Measurements from ENCODE around the gene CDK9.

CDK9 gene

DNA sequence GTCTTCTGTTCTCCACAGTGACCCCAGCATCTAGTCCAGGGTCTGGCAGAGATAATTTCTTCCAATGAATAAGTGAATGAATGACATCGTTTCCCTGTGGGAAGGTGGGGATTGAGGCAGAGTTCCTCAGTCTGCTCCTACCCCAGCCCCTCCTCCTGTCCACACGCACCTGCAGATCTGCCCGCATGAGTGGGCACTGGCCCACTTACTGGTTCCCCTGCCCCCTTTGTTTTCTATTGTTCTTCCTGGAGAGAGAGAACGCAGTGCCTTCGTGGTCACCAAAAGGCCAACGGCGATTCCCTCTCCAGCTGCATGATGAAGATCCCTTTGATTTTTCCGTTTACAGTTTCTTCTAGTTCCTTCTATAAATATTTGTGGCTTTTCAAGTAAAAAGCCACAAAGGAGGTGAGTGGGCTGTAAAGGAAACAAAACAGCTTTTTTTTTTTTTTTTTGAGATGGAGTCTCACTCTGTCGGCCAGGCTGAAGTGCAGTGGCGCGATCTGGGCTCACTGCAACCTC is 11.1 kb downstream of the CDK9 start:
- H3K27ac ChIP-seq (ENCODE audit: low read depth, low read length), result no peak overlapping the region
- H3K27me3 ChIP-seq (ENCODE audit: control insufficient read depth in 1 of 2, insufficient read depth in 2 of 2, low read length in 2 of 2), result no peaks in the 10 kb centered on the region
- no peaks in the 10 kb centered on the region for H3K9me3 ChIP-seq (ENCODE audit: low read length)
- H3K36me3 ChIP-seq (ENCODE audit: insufficient read depth, low read length), result no peaks in the 10 kb centered on the region
- no peak overlapping the region for H3K4me3 ChIP-seq (ENCODE audit: low read depth in 1 of 2, low read length in 2 of 2)
- peaks cover 10% of the 10 kb centered on the region for H3K4me1 ChIP-seq (ENCODE audit: insufficient read depth, low read length)
- no peak overlapping the region for H3K9ac ChIP-seq (ENCODE audit: low read length)

DNA sequence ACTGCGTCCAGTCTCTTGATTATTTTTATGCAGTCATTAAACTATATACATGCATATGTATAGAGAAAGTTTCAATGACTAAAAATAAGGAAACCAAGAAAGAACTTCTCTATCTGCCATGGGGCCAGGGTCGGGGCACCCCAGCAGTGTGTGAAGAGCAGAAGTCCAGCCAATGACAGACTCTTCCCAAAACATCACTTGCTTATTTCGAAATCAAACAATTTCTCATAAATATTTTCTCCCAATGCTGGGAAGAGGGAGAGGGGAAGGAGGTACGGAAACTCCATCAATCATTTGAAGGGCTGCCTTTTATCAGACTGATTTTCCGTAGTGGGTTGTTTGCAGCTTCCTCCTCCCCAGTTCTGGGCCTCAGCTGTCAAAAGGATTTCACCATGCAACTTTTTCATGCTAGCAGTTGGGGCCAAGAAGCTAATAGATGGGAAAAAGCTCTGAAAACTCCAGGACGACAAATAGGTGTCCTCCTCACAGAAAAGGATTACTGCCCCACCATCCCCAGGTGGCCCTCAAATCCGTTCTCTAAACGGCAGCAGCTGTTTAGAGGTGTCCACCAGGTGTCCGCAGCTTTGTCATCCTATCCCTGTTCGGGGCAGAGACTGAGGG is 16.2 kb downstream of the CDK9 start:
- Histone ChIP-seq H3K27me3 (ENCODE audit: control insufficient read depth in 1 of 2, insufficient read depth in 2 of 2, low read length in 2 of 2) (no peaks in the 10 kb centered on the region), H3K4me1 (ENCODE audit: insufficient read depth, low read length) (peaks cover 20% of the 10 kb centered on the region), H3K27ac (ENCODE audit: low read depth, low read length) (peak overlapping the region; percentile 90), H3K9ac (ENCODE audit: low read length) (peak overlapping the region; percentile 54), H3K4me3 (ENCODE audit: low read depth in 1 of 2, low read length in 2 of 2) (peak overlapping the region; percentile 67 to 69), H3K36me3 (ENCODE audit: insufficient read depth, low read length) (no peaks in the 10 kb centered on the region), H3K9me3 (ENCODE audit: low read length) (no peaks in the 10 kb centered on the region)

DNA sequence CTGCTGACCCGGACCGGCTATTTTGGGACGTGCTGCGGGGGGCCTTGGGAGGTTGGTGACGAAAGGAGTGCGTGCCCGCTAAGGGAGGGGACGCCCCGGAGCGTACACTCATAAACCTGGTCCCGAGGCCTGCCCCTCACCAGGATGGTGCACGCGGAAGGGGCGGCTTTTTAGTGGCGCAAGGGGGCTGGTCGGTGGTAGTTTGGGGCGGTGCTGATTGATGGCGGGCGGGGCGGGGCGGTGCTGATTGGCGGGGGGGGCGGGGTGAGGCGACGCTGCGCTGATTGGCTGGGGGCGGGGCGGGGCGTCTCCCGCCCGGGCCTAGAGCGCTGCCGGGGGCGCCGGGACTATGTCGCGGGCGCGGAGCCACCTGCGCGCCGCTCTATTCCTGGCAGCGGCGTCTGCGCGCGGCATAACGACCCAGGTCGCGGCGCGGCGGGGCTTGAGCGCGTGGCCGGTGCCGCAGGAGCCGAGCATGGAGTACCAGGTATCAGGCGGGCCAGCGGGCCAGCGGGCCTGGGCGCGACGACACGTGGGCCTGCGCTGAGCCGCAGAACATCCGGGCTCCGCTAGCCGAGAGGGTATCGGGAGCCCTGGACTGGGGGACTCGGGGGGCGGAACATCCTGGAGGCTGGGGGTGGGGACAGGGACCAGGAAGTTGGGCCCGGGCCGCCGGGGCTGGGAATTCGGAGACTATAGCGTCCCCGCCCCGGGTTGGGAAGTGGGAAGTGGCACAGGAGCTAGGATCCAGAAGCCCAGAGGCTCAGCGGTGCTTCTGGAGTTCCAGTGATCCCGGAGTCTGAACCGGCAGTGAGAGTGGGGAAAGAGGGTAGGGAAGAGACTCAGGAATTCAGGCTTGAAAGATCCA is 17.0 kb downstream of the CDK9 start, which contains the start of gene FPGS:
Gene FPGS, plus strand, starts transcription at position 307 of the 868 bp plus-strand sequence. Its CDS starts 43 bp downstream, at position 350.
- peaks cover 20% of the 10 kb centered on the region for H3K4me1 ChIP-seq (ENCODE audit: insufficient read depth, low read length)
- no peaks in the 10 kb centered on the region for H3K9me3 ChIP-seq (ENCODE audit: low read length)
- H3K27ac ChIP-seq (ENCODE audit: low read depth, low read length), result peak within 1 kb of the TSS; percentile 90
- H3K9ac ChIP-seq (ENCODE audit: low read length), result peak within 1 kb of the TSS; percentile 81
- peak within 1 kb of the TSS; percentile 67 to 79 for H3K4me3 ChIP-seq (ENCODE audit: low read depth in 1 of 2, low read length in 2 of 2)
- no peaks in the 10 kb centered on the region for H3K27me3 ChIP-seq (ENCODE audit: control insufficient read depth in 1 of 2, insufficient read depth in 2 of 2, low read length in 2 of 2)
- peaks cover 7% of the 10 kb centered on the region for H3K36me3 ChIP-seq (ENCODE audit: insufficient read depth, low read length)

DNA sequence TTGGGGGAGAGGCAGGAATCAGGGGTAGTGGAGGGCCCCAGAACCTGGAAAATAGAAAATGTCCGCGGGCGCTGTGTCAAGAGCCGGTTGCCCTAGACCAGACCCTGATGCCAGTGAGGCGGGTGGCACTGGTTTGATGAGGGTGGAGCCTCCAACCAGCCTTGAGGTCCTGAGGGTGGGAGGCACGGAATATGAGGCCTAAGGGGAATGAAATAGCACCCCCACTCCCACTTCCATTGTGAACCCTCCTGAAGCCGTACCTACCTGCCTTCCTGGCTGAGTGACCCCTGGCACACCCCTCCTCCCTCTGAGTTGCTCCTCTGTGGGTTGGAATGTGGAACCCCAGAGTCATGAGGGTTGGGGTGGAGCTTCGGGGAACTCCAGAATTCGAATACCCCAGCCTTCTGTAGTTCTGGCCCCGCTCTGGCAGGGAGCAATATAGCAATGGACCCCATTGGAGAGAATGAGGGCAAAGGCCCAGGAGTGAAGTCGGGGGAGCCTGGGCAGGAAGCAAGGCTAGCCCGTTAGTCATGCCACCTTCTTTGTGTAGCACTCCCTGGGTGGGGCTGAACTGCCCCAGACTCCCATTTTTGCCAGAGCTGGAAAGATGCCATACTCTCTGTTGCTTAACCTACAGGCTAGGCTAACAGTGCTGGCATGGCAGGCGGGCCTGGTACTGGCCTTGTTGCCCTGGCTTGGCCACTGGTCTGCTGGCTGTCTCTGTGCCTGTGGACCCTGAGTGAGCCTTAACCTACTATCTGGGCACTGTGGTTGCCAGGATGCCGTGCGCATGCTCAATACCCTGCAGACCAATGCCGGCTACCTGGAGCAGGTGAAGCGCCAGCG is 17.9 kb downstream of the CDK9 start:
- H3K27me3 ChIP-seq (ENCODE audit: control insufficient read depth in 1 of 2, insufficient read depth in 2 of 2, low read length in 2 of 2), result no peaks in the 10 kb centered on the region
- peak overlapping the region; percentile 81 for H3K9ac ChIP-seq (ENCODE audit: low read length)
- H3K4me3 ChIP-seq (ENCODE audit: low read depth in 1 of 2, low read length in 2 of 2), result peak overlapping the region; percentile 67 to 79
- H3K27ac ChIP-seq (ENCODE audit: low read depth, low read length), result peak overlapping the region; percentile 79
- H3K4me1 ChIP-seq (ENCODE audit: insufficient read depth, low read length), result peaks cover 20% of the 10 kb centered on the region
- no peaks in the 10 kb centered on the region for H3K9me3 ChIP-seq (ENCODE audit: low read length)
- peaks cover 17% of the 10 kb centered on the region for H3K36me3 ChIP-seq (ENCODE audit: insufficient read depth, low read length)

DNA sequence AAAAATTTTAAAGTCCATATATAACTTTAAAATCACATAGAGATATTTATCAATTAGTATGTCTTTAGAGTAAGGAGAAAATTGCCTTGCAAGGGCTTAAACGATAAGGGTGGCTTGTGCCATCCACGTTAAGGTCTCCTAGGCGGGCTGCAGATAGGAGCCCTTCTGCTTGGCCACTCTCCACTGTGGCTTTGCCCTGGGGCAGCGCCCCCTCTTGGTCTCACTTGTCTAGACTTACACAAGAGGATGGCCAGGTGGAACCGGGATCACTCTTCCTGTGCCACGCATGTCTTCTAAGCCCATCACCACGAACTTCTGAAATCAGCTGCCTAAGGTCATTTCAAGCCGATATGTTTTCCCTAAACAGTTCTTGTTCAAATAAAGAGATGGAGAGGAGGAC is 19.8 kb downstream of the CDK9 start:
- H3K27me3 ChIP-seq (ENCODE audit: control insufficient read depth in 1 of 2, insufficient read depth in 2 of 2, low read length in 2 of 2), result no peaks in the 10 kb centered on the region
- no peaks in the 10 kb centered on the region for H3K9me3 ChIP-seq (ENCODE audit: low read length)
- peaks cover 24% of the 10 kb centered on the region for H3K4me1 ChIP-seq (ENCODE audit: insufficient read depth, low read length)
- no peak overlapping the region for H3K27ac ChIP-seq (ENCODE audit: low read depth, low read length)
- no peak overlapping the region for H3K9ac ChIP-seq (ENCODE audit: low read length)
- H3K4me3 ChIP-seq (ENCODE audit: low read depth in 1 of 2, low read length in 2 of 2), result no peak overlapping the region
- H3K36me3 ChIP-seq (ENCODE audit: insufficient read depth, low read length), result peaks cover 25% of the 10 kb centered on the region

DNA sequence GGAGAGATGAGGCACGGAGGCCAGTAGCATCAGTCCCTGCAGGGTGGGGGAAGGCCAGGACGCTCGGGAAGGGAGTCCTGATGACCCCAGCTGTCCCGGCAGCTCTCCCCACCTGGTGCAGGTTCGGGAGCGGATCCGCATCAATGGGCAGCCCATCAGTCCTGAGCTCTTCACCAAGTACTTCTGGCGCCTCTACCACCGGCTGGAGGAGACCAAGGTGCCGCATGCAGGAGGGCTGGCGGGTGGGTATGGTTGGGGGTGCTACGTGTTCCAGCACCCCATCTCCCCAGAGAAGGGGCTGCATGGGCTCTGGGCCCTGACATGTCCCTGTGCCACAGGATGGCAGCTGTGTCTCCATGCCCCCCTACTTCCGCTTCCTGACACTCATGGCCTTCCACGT is 21.0 kb downstream of the CDK9 start:
- H3K9ac ChIP-seq (ENCODE audit: low read length), result no peak overlapping the region
- H3K27me3 ChIP-seq (ENCODE audit: control insufficient read depth in 1 of 2, insufficient read depth in 2 of 2, low read length in 2 of 2), result no peaks in the 10 kb centered on the region
- no peak overlapping the region for H3K4me3 ChIP-seq (ENCODE audit: low read depth in 1 of 2, low read length in 2 of 2)
- H3K9me3 ChIP-seq (ENCODE audit: low read length), result no peaks in the 10 kb centered on the region
- H3K36me3 ChIP-seq (ENCODE audit: insufficient read depth, low read length), result peaks cover 26% of the 10 kb centered on the region
- H3K27ac ChIP-seq (ENCODE audit: low read depth, low read length), result no peak overlapping the region
- peaks cover 23% of the 10 kb centered on the region for H3K4me1 ChIP-seq (ENCODE audit: insufficient read depth, low read length)

DNA sequence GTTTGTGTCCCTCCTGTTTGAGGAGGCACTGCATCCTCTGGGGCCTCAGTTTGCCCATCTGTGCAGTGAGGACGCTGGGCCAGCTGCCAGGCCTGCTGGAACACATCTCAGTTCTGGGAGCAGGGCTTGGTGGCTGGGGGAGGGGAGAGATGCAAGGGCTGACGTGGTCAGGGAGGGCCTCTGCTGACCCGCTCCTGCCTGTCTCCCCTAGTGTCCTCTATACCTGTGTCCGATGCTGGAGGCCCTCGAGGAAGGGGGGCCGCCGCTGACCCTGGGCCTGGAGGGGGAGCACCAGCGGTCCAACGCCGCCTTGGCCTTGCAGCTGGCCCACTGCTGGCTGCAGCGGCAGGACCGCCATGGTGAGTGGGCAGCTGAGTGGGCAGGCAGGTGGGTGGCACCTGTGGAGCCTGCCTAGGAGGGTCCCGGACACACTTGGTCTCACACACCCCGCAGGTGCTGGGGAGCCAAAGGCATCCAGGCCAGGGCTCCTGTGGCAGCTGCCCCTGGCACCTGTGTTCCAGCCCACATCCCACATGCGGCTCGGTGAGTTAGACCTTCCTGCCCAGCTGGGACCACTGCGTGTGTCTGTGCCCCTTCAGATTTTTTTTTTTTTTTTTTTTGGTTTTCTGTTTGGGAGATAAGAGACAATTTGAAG is 22.6 kb downstream of the CDK9 start:
- Histone ChIP-seq H3K27me3 (ENCODE audit: control insufficient read depth in 1 of 2, insufficient read depth in 2 of 2, low read length in 2 of 2) (no peaks in the 10 kb centered on the region), H3K9me3 (ENCODE audit: low read length) (no peaks in the 10 kb centered on the region), H3K27ac (ENCODE audit: low read depth, low read length) (no peak overlapping the region), H3K9ac (ENCODE audit: low read length) (no peak overlapping the region), H3K36me3 (ENCODE audit: insufficient read depth, low read length) (peaks cover 42% of the 10 kb centered on the region), H3K4me1 (ENCODE audit: insufficient read depth, low read length) (peaks cover 16% of the 10 kb centered on the region), H3K4me3 (ENCODE audit: low read depth in 1 of 2, low read length in 2 of 2) (no peak overlapping the region)

DNA sequence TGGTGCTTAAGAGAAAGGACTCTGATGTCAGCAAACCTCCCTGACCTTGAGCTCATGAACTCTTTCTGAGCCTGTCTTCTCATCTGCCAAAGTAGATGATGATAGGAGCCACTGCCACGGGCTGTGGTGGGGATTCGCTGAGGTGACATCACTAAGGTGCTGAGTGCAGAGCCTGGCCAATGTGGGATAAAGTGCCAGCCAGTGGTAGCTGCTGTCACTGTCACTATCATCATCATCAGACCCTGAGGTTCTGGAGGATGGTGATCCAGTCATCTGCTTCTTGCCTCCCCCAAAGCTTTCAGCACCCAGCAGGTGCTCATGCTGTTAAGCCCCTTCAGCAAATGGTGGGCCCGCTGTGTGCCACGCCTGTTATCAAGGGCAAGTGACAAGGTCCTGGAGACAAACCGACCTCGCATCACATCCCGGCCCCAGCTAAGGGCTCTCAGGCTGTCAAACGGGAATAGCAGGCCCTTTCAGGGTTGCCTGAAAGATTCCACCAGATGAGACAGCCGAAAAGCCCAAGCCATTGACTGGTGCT is 23.2 kb downstream of the CDK9 start:
- no peaks in the 10 kb centered on the region for H3K9me3 ChIP-seq (ENCODE audit: low read length)

DNA sequence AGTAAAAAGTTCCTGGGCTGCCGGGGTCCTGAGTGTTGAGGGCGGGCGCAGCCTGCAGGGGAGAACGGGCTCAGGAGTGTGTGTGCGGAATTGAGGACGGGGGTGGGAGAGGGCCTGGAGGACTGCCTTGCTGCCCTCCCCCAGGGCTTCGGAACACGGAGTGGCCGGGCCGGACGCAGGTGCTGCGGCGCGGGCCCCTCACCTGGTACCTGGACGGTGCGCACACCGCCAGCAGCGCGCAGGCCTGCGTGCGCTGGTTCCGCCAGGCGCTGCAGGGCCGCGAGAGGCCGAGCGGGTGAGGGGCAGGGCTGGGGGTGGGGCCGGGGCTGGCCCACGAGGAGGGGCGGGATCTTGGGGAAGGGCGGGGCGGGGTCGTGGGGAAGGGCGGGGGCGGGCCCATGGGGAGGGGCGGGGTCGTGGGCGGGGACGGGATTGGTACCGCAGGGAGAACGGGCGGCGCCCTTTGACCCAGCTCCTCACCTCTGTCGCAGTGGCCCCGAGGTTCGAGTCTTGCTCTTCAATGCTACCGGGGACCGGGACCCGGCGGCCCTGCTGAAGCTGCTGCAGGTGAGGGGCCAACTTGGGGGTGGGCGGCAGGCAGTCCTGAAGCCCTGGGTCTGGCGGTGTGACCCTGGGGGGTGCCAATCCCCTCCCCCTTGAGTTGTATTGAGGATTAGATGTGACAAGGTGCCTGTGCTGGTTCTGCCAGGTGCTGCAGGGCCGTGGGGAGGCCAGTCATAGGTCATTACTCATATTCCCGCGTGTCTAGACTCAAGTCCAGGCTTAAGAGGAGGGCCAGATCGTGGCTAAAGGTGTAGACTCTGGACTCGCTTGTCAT is 23.9 kb downstream of the CDK9 start:
- Histone ChIP-seq H3K9ac (ENCODE audit: low read length) (no peak overlapping the region), H3K27me3 (ENCODE audit: control insufficient read depth in 1 of 2, insufficient read depth in 2 of 2, low read length in 2 of 2) (no peaks in the 10 kb centered on the region), H3K4me3 (ENCODE audit: low read depth in 1 of 2, low read length in 2 of 2) (no peak overlapping the region), H3K36me3 (ENCODE audit: insufficient read depth, low read length) (peaks cover 52% of the 10 kb centered on the region), H3K27ac (ENCODE audit: low read depth, low read length) (no peak overlapping the region), H3K9me3 (ENCODE audit: low read length) (no peaks in the 10 kb centered on the region), H3K4me1 (ENCODE audit: insufficient read depth, low read length) (peaks cover 4% of the 10 kb centered on the region)

More for the DNA sequence above, 23.2 kb downstream of the CDK9 start:
- Histone ChIP-seq H3K9ac (ENCODE audit: low read length) (no peak overlapping the region), H3K4me3 (ENCODE audit: low read depth in 1 of 2, low read length in 2 of 2) (no peak overlapping the region), H3K36me3 (ENCODE audit: insufficient read depth, low read length) (peaks cover 48% of the 10 kb centered on the region), H3K4me1 (ENCODE audit: insufficient read depth, low read length) (peaks cover 10% of the 10 kb centered on the region), H3K27ac (ENCODE audit: low read depth, low read length) (no peak overlapping the region), H3K27me3 (ENCODE audit: control insufficient read depth in 1 of 2, insufficient read depth in 2 of 2, low read length in 2 of 2) (no peaks in the 10 kb centered on the region)
